ENCODE measurements around the gene CAMK2A.

Gene CAMK2A

DNA sequence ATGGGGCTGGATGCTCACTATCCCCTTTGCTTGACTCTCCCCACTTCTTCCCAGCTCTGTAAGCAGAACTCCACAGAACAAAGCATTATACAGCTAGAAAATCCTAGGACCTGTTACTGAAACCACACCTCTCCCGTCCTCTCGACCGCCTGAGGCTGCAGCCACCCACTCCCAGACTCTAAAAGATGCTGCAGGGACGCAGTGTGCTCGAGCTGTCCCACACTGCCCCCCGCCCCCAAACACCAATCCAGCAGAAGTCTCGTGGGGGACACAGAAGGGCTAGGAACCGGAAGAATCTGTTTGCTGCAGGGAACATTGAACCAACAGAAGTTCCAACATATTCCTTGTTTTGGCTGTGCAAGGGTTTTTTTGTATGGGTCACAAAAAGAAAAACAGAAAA lies 7.6 kb downstream of the CAMK2A start:
- Histone ChIP-seq H3K4me2 (ENCODE audit: low read length) (no peak overlapping the region), H3K27me3 (ENCODE audit: control insufficient read depth, insufficient read depth, low read length) (no peaks in the 10 kb centered on the region), H3K4me1 (no peaks in the 10 kb centered on the region), H3K9me3 (ENCODE audit: control insufficient read depth, low read length) (no peaks in the 10 kb centered on the region), H3K36me3 (ENCODE audit: control insufficient read depth, insufficient read depth, low read length) (no peaks in the 10 kb centered on the region), H3K27ac (no peak overlapping the region), H2AFZ (no peak overlapping the region), H3K9ac (no peak overlapping the region), H3K4me3 (ENCODE audit: low read depth, low read length) (no peak overlapping the region), H3K79me2 (no peaks in the 10 kb centered on the region)
- TF ChIP-seq, protein P1, sequence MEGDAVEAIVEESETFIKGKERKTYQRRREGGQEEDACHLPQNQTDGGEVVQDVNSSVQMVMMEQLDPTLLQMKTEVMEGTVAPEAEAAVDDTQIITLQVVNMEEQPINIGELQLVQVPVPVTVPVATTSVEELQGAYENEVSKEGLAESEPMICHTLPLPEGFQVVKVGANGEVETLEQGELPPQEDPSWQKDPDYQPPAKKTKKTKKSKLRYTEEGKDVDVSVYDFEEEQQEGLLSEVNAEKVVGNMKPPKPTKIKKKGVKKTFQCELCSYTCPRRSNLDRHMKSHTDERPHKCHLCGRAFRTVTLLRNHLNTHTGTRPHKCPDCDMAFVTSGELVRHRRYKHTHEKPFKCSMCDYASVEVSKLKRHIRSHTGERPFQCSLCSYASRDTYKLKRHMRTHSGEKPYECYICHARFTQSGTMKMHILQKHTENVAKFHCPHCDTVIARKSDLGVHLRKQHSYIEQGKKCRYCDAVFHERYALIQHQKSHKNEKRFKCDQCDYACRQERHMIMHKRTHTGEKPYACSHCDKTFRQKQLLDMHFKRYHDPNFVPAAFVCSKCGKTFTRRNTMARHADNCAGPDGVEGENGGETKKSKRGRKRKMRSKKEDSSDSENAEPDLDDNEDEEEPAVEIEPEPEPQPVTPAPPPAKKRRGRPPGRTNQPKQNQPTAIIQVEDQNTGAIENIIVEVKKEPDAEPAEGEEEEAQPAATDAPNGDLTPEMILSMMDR (IDR thresholded peaks at IDR 0.05), result no peak

GRCh38 chr5:150279330-150280020 lies 10.1 kb downstream of the CAMK2A start:
- no peak overlapping the region for H3K4me2 ChIP-seq (ENCODE audit: low read length)
- no peak overlapping the region for H3K27ac ChIP-seq
- H3K36me3 ChIP-seq (ENCODE audit: control insufficient read depth, insufficient read depth, low read length), result no peaks in the 10 kb centered on the region
- H3K9ac ChIP-seq, result no peak overlapping the region
- H3K9me3 ChIP-seq (ENCODE audit: control insufficient read depth, low read length), result no peaks in the 10 kb centered on the region
- no peaks in the 10 kb centered on the region for H3K4me1 ChIP-seq
- TF ChIP-seq, protein P1 (IDR thresholded peaks at IDR 0.05), result no peak
- H3K4me3 ChIP-seq (ENCODE audit: low read depth, low read length), result no peak overlapping the region
- no peaks in the 10 kb centered on the region for H3K79me2 ChIP-seq
- no peaks in the 10 kb centered on the region for H3K27me3 ChIP-seq (ENCODE audit: control insufficient read depth, insufficient read depth, low read length)
- no peak overlapping the region for H2AFZ ChIP-seq

DNA sequence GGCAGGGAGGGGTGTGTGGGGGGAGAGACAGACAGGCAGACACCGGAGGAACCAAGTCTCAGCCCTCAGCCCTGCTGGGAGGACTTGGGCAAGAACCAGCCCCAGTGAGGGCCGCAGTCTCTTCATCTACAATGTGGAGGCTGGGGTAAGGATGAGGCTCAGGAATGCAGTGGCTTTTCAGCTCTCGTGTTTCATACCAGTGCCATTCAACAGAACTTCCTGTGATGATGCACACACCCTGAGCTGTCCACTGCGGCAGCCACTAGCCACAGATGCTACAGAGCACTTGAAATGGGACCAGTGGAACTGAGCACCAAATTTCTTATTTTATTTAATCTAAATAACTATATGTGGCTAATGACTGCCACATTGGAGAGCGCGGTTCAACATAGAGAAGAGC lies 10.7 kb downstream of the CAMK2A start:
- Histone ChIP-seq H3K4me1 (no peaks in the 10 kb centered on the region), H3K4me3 (ENCODE audit: low read depth, low read length) (no peak overlapping the region), H3K79me2 (no peaks in the 10 kb centered on the region), H3K36me3 (ENCODE audit: control insufficient read depth, insufficient read depth, low read length) (no peaks in the 10 kb centered on the region), H3K9ac (no peak overlapping the region), H3K27me3 (ENCODE audit: control insufficient read depth, insufficient read depth, low read length) (no peaks in the 10 kb centered on the region), H3K4me2 (ENCODE audit: low read length) (no peak overlapping the region), H2AFZ (no peak overlapping the region), H3K27ac (no peak overlapping the region), H3K9me3 (ENCODE audit: control insufficient read depth, low read length) (no peaks in the 10 kb centered on the region)
- TF ChIP-seq, protein P1 (IDR thresholded peaks at IDR 0.05), result no peak

- Histone ChIP-seq H3K9ac (no peak overlapping the region), H3K9me3 (ENCODE audit: control insufficient read depth, low read length) (no peaks in the 10 kb centered on the region), H3K79me2 (no peaks in the 10 kb centered on the region), H3K4me1 (no peaks in the 10 kb centered on the region), H2AFZ (no peak overlapping the region), H3K27me3 (ENCODE audit: control insufficient read depth, insufficient read depth, low read length) (no peaks in the 10 kb centered on the region), H3K4me2 (ENCODE audit: low read length) (no peak overlapping the region), H3K27ac (no peak overlapping the region), H3K4me3 (ENCODE audit: low read depth, low read length) (no peak overlapping the region), H3K36me3 (ENCODE audit: control insufficient read depth, insufficient read depth, low read length) (no peaks in the 10 kb centered on the region)
- TF ChIP-seq, protein P1 (IDR thresholded peaks at IDR 0.05), result no peak
These were observed 11.4 kb downstream of the CAMK2A start for GRCh38 chr5:150278046-150278730.

All from parathyroid adenoma (tissue), 2 donors.